ENCODE results near the gene MGAT4B. TPM values are rescaled to one million over a fixed set of nuclear protein-coding genes. Genes with fewer than 3 reads are reported as not detected.

MGAT4B gene
- polyA plus RNA-seq, 1 donor (not counting 4 experiments of a cell fraction or from before 2014, with no cell fraction given): 69.8 TPM

- Histone ChIP-seq H3K36me3 (ENCODE audit: control insufficient read depth in 2 of 2, extremely low read depth in 1 of 2, insufficient read depth in 2 of 2, low read length in 2 of 2) (peaks cover 25 to 36% of the 10 kb centered on the region in 2 experiments), H4K20me1 (ENCODE audit: control insufficient read depth, extremely low read depth, insufficient read depth, low read length) (peaks cover 6% of the 10 kb centered on the region), H3K4me1 (ENCODE audit: control insufficient read depth, extremely low read depth, insufficient read depth, low read length) (peaks cover 20% of the 10 kb centered on the region), H3K4me2 (ENCODE audit: control insufficient read depth, extremely low read depth, insufficient read depth, low read depth, low read length) (no peak overlapping the region), H3K9ac (ENCODE audit: control insufficient read depth, extremely low read depth, insufficient read depth, low read length) (no peak overlapping the region), H2AFZ (ENCODE audit: control insufficient read depth, low read length) (no peak overlapping the region), H3K27me3 (ENCODE audit: control insufficient read depth, extremely low read depth, insufficient read depth, low read length) (no peaks in the 10 kb centered on the region), H3K9me1 (ENCODE audit: control insufficient read depth, extremely low read depth, insufficient read depth, low read length) (no peaks in the 10 kb centered on the region), H3K4me3 (ENCODE audit: control insufficient read depth in 2 of 3, extremely low read depth in 1 of 3, insufficient read depth in 2 of 3, low read depth in 1 of 3, low read length in 3 of 3) (no peak overlapping the region), H3K79me2 (ENCODE audit: control insufficient read depth, insufficient read depth, low read length) (peaks cover 33% of the 10 kb centered on the region), H3K27ac (ENCODE audit: control insufficient read depth, insufficient read depth, low read length) (no peak overlapping the region), H3K9me3 (ENCODE audit: control insufficient read depth, low read depth, low read length) (no peaks in the 10 kb centered on the region)
- peak in 2 of 3 experiments; percentile 71 to 76 for TF ChIP-seq CTCF (optimal IDR thresholded peaks at IDR 0.05 in 1 of 3, IDR thresholded peaks at IDR 0.05 in 1 of 3, conservative IDR thresholded peaks at IDR 0.05 in 1 of 3; ENCODE audit: extremely low read depth in 1 of 3, insufficient read depth in 2 of 3, low read length in 3 of 3)
- no peak for TF ChIP-seq EZH2 (IDR thresholded peaks at IDR 0.05; ENCODE audit: low read length)
- dilution Hi-C loops (cut with MboI; ENCODE audit: extremely low pct_ligation_motif_present, low sequenced_read_pairs): no loop called here
- FAIRE-seq (peak; percentile 67), DNase-seq (ENCODE audit: low read depth, low spot score) (no peak)
Observed at GRCh38 chr5:179801304-179802206, 5.1 kb downstream of the MGAT4B start.

- Histone ChIP-seq H3K27me3 (ENCODE audit: control insufficient read depth, extremely low read depth, insufficient read depth, low read length) (no peaks in the 10 kb centered on the region), H3K27ac (ENCODE audit: control insufficient read depth, insufficient read depth, low read length) (no peak overlapping the region), H3K4me3 (ENCODE audit: control insufficient read depth in 2 of 3, extremely low read depth in 1 of 3, insufficient read depth in 2 of 3, low read depth in 1 of 3, low read length in 3 of 3) (no peak overlapping the region), H2AFZ (ENCODE audit: control insufficient read depth, low read length) (no peak overlapping the region), H3K79me2 (ENCODE audit: control insufficient read depth, insufficient read depth, low read length) (peaks cover 28% of the 10 kb centered on the region), H3K9me1 (ENCODE audit: control insufficient read depth, extremely low read depth, insufficient read depth, low read length) (no peaks in the 10 kb centered on the region), H3K9ac (ENCODE audit: control insufficient read depth, extremely low read depth, insufficient read depth, low read length) (no peak overlapping the region), H3K4me2 (ENCODE audit: control insufficient read depth, extremely low read depth, insufficient read depth, low read depth, low read length) (no peak overlapping the region), H3K9me3 (ENCODE audit: control insufficient read depth, low read depth, low read length) (no peaks in the 10 kb centered on the region), H4K20me1 (ENCODE audit: control insufficient read depth, extremely low read depth, insufficient read depth, low read length) (peaks cover 6% of the 10 kb centered on the region), H3K4me1 (ENCODE audit: control insufficient read depth, extremely low read depth, insufficient read depth, low read length) (peaks cover 20% of the 10 kb centered on the region), H3K36me3 (ENCODE audit: control insufficient read depth in 2 of 2, extremely low read depth in 1 of 2, insufficient read depth in 2 of 2, low read length in 2 of 2) (peaks cover 25 to 36% of the 10 kb centered on the region in 2 experiments)
- dilution Hi-C loops (cut with MboI; ENCODE audit: extremely low pct_ligation_motif_present, low sequenced_read_pairs): no loop called here
- FAIRE-seq (no peak), DNase-seq (ENCODE audit: low read depth, low spot score) (no peak)
- TF ChIP-seq EZH2 (IDR thresholded peaks at IDR 0.05; ENCODE audit: low read length) (no peak), CTCF (optimal IDR thresholded peaks at IDR 0.05 in 1 of 3, IDR thresholded peaks at IDR 0.05 in 1 of 3, conservative IDR thresholded peaks at IDR 0.05 in 1 of 3; ENCODE audit: extremely low read depth in 1 of 3, insufficient read depth in 2 of 3, low read length in 3 of 3) (no peak)
Observed at GRCh38 chr5:179800696-179801201, 5.9 kb downstream of the MGAT4B start.

All from keratinocyte (primary cell).